Left hindlimb (tissue), 1 donor: ENCODE data around the gene CD19.
"Not testable (repeated sequence)": the region's sequence is repeated elsewhere in the genome, so short reads cannot be mapped to it uniquely, and the experiment has no call there.

ENCODE experiments used
- DNase-seq: peaks from one replicate; pipeline ENCODE4 v3.0.0-alpha.2; 2018

Gene CD19

GRCh38 chr16:28937222-28937876 lies 5.6 kb downstream of the CD19 start:
- DNase-seq: no peak

GRCh38 chr16:28938721-28939120 lies 7.0 kb downstream of the CD19 start:
- DNase-seq: no peak

- DNase-seq: not testable (repeated sequence)
Observed at GRCh38 chr16:28939825-28940224, 8.1 kb downstream of the CD19 start.

GRCh38 chr16:28943281-28943680 lies 11.5 kb downstream of the CD19 start:
- DNase-seq: no peak

- DNase-seq: no peak
Observed at GRCh38 chr16:28946681-28947080, 14.9 kb downstream of the CD19 start.

- peak; percentile 100 for DNase-seq
Observed at GRCh38 chr16:28950648-28951409, 19.1 kb downstream of the CD19 start, which contains the start of gene NFATC2IP. Gene NFATC2IP, plus strand, starts transcription at chr16:28950937. Its CDS starts 75 bp downstream, at chr16:28951012.

GRCh38 chr16:28951410-28951943 lies 19.7 kb downstream of the CD19 start:
- DNase-seq: no peak

GRCh38 chr16:28958216-28958615 lies 26.4 kb downstream of the CD19 start:
- DNase-seq: no peak

GRCh38 chr16:28958836-28959235 lies 27.1 kb downstream of the CD19 start:
- no peak for DNase-seq

- no peak for DNase-seq
Observed at GRCh38 chr16:28964072-28964471, 32.3 kb downstream of the CD19 start.

- no peak for DNase-seq
Observed at GRCh38 chr16:28964496-28964895, 32.7 kb downstream of the CD19 start.

- DNase-seq: no peak
Observed at GRCh38 chr16:28967156-28967555, 35.4 kb downstream of the CD19 start.

GRCh38 chr16:28969696-28970095 lies 37.9 kb downstream of the CD19 start:
- not testable (repeated sequence) for DNase-seq

GRCh38 chr16:28974007-28974436 lies 42.3 kb downstream of the CD19 start:
- DNase-seq: peak; percentile 56

- peak; percentile 98 for DNase-seq
Observed at GRCh38 chr16:28974437-28975157, 42.8 kb downstream of the CD19 start, which contains the start of gene SPNS1. Gene SPNS1, plus strand, starts transcription at chr16:28974778. Its CDS starts 374 bp downstream, at chr16:28975152.

- DNase-seq: no peak
Observed at GRCh38 chr16:28975158-28975599, 43.4 kb downstream of the CD19 start.

GRCh38 chr16:28977703-28978662 lies 46.2 kb downstream of the CD19 start:
- no peak for DNase-seq

- DNase-seq: not testable (repeated sequence)
Observed at GRCh38 chr16:28980330-28980729, 48.6 kb downstream of the CD19 start.

GRCh38 chr16:28980929-28981328 lies 49.2 kb downstream of the CD19 start:
- DNase-seq: no peak

- no peak for DNase-seq
Observed at GRCh38 chr16:28981517-28981916, 49.7 kb downstream of the CD19 start.

- DNase-seq: no peak
Observed at GRCh38 chr16:28982418-28982817, 50.6 kb downstream of the CD19 start.

- no peak for DNase-seq
Observed at GRCh38 chr16:28982949-28983348, 51.2 kb downstream of the CD19 start.
